ENCODE data around the gene ZMIZ1.

The ZMIZ1 gene

GRCh38 chr10:79188154-79188965 lies 119.6 kb downstream of the ZMIZ1 start:
- DNase-seq (ENCODE audit: low spot score), result no peak

- no peak for DNase-seq (ENCODE audit: low spot score)
These were observed 120.4 kb downstream of the ZMIZ1 start for GRCh38 chr10:79189181-79189580.

GRCh38 chr10:79189853-79190435 lies 121.2 kb downstream of the ZMIZ1 start:
- no peak for DNase-seq (ENCODE audit: low spot score)

- DNase-seq (ENCODE audit: low spot score), result no peak
These were observed 122.0 kb downstream of the ZMIZ1 start for GRCh38 chr10:79190740-79191261.

- DNase-seq (ENCODE audit: low spot score), result no peak
These were observed 123.3 kb downstream of the ZMIZ1 start for GRCh38 chr10:79191951-79192676.

GRCh38 chr10:79192677-79193003 lies 123.9 kb downstream of the ZMIZ1 start:
- DNase-seq (ENCODE audit: low spot score), result no peak

GRCh38 chr10:79193694-79194382 lies 125.1 kb downstream of the ZMIZ1 start:
- no peak for DNase-seq (ENCODE audit: low spot score)

GRCh38 chr10:79195091-79195923 lies 126.5 kb downstream of the ZMIZ1 start:
- DNase-seq (ENCODE audit: low spot score), result peak; percentile 91

- DNase-seq (ENCODE audit: low spot score), result peak; percentile 81
These were observed 128.0 kb downstream of the ZMIZ1 start for GRCh38 chr10:79196470-79197461.

GRCh38 chr10:79197558-79197957 lies 128.8 kb downstream of the ZMIZ1 start:
- DNase-seq (ENCODE audit: low spot score), result no peak

- no peak for DNase-seq (ENCODE audit: low spot score)
These were observed 131.6 kb downstream of the ZMIZ1 start for GRCh38 chr10:79200346-79200745.

GRCh38 chr10:79201706-79202105 lies 132.9 kb downstream of the ZMIZ1 start:
- no peak for DNase-seq (ENCODE audit: low spot score)

- no peak for DNase-seq (ENCODE audit: low spot score)
These were observed 133.6 kb downstream of the ZMIZ1 start for GRCh38 chr10:79202188-79203013.

- no peak for DNase-seq (ENCODE audit: low spot score)
These were observed 134.4 kb downstream of the ZMIZ1 start for GRCh38 chr10:79203014-79203644.

- DNase-seq (ENCODE audit: low spot score), result no peak
These were observed 135.1 kb downstream of the ZMIZ1 start for GRCh38 chr10:79203833-79204232.

GRCh38 chr10:79206300-79207095 lies 137.7 kb downstream of the ZMIZ1 start:
- no peak for DNase-seq (ENCODE audit: low spot score)

GRCh38 chr10:79207096-79207357 lies 138.3 kb downstream of the ZMIZ1 start:
- DNase-seq (ENCODE audit: low spot score), result no peak

- no peak for DNase-seq (ENCODE audit: low spot score)
These were observed 139.0 kb downstream of the ZMIZ1 start for GRCh38 chr10:79207726-79208125.

Data from left forelimb (tissue), 1 donor.